Measurements from ENCODE around the gene ACSF2.

Gene ACSF2

GRCh38 chr17:50451943-50452629 lies 26.1 kb downstream of the ACSF2 start:
- DNase-seq (ENCODE audit: extremely low read depth, low read depth) = no peak
- no peak overlapping the region for H3K4me3 ChIP-seq (replicated peaks; ENCODE audit: low read depth, low read length)
- TF ChIP-seq, protein P1, sequence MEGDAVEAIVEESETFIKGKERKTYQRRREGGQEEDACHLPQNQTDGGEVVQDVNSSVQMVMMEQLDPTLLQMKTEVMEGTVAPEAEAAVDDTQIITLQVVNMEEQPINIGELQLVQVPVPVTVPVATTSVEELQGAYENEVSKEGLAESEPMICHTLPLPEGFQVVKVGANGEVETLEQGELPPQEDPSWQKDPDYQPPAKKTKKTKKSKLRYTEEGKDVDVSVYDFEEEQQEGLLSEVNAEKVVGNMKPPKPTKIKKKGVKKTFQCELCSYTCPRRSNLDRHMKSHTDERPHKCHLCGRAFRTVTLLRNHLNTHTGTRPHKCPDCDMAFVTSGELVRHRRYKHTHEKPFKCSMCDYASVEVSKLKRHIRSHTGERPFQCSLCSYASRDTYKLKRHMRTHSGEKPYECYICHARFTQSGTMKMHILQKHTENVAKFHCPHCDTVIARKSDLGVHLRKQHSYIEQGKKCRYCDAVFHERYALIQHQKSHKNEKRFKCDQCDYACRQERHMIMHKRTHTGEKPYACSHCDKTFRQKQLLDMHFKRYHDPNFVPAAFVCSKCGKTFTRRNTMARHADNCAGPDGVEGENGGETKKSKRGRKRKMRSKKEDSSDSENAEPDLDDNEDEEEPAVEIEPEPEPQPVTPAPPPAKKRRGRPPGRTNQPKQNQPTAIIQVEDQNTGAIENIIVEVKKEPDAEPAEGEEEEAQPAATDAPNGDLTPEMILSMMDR (IDR thresholded peaks at IDR 0.05; ENCODE audit: low read depth, low read length, missing control alignments) = no peak

DNA sequence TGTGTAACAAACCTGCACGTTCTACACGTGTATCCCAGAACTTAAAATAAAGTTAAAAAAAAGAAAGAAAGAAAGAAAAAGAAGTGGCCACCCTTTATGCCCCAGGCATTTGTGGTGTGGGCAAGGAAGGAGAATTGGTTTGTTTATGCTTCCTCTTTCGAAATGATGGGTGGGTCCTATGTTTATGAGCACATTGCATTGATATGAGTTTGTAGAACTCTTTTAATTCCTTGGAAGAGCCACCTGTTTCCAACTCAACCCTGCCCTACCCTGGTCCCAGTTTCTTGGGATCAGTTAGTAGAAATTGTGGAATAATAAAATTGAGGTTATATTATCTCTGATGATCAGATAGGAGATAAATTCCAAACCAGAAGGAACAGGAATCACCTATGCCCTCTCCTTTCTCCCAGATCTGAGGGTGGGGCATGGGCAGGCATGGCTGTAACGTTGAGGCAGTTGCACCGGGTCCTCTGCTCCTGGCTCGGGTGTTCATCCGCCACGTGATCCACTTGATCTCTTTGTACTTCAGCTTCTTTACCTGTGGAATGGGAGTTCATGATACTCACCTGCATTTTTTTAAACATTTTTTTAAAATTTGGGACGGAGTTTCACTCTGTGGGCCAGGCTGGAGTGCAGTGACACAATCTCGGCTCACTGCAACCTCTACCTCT lies 26.7 kb downstream of the ACSF2 start:
- no peak for DNase-seq (ENCODE audit: extremely low read depth, low read depth)
- TF ChIP-seq, protein P1 (IDR thresholded peaks at IDR 0.05; ENCODE audit: low read depth, low read length, missing control alignments) = no peak
- no peak overlapping the region for H3K4me3 ChIP-seq (replicated peaks; ENCODE audit: low read depth, low read length)

GRCh38 chr17:50453901-50454300 lies 27.9 kb downstream of the ACSF2 start:
- no peak for DNase-seq (ENCODE audit: extremely low read depth, low read depth)
- TF ChIP-seq, protein P1 (IDR thresholded peaks at IDR 0.05; ENCODE audit: low read depth, low read length, missing control alignments) = no peak
- no peak overlapping the region for H3K4me3 ChIP-seq (replicated peaks; ENCODE audit: low read depth, low read length)

DNA sequence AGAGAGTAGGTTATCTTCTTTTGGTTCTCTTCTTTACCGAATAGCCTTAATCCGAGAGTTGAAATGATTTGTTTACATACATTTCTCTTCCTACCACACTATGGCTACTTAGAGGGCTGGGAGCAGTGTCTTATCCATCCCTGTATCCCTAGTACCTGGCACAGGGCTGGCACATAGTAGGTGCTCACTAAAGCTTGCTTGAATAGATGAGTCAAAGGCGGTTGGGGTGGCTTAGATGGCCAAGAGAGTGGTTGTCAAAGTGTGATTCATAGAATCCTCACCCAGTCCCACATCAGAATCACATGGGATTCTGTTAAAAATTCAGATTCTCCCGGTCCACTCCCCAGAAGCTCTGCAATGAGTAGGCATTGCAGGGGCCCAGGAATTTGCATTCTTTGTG lies 31.6 kb downstream of the ACSF2 start:
- DNase-seq (ENCODE audit: extremely low read depth, low read depth) = no peak

DNA sequence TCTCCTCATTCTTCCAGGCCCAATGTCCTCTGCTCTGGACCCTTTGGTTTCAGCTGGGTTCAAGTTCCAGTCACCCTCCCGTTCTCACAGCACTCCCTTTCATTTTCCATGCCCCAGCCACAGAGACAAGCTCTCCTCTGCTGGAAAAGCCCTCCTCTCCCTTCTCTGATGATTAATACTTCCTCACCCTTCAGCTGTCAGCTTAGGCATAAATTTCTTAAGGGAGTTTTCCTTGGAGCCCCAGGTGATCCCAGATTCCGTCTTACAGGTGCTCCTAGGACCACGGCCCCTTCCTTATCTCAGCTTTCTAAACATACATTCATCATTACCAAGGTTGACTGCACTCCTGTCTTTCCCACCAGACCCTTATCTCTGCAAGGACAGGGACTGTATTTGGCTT lies 32.3 kb downstream of the ACSF2 start:
- H3K4me3 ChIP-seq (replicated peaks; ENCODE audit: low read depth, low read length) = no peak overlapping the region
- DNase-seq (ENCODE audit: extremely low read depth, low read depth) = no peak
- TF ChIP-seq, protein P1 (IDR thresholded peaks at IDR 0.05; ENCODE audit: low read depth, low read length, missing control alignments) = no peak

More for the DNA sequence above, 31.6 kb downstream of the ACSF2 start:
- H3K4me3 ChIP-seq (replicated peaks; ENCODE audit: low read depth, low read length) = no peak overlapping the region
- TF ChIP-seq, protein P1 (IDR thresholded peaks at IDR 0.05; ENCODE audit: low read depth, low read length, missing control alignments) = no peak

- DNase-seq (ENCODE audit: extremely low read depth, low read depth) = no peak
- no peak overlapping the region for H3K4me3 ChIP-seq (replicated peaks; ENCODE audit: low read depth, low read length)
- TF ChIP-seq, protein P1 (IDR thresholded peaks at IDR 0.05; ENCODE audit: low read depth, low read length, missing control alignments) = no peak
Measured at GRCh38 chr17:50458701-50459676, 33.0 kb downstream of the ACSF2 start.

Data from HFF-Myc (cell line).